ENCODE results near the gene SPINK4.

SPINK4 gene

GRCh38 chr9:33239921-33240320, at the start of gene SPINK4:
Gene SPINK4, plus strand, starts transcription at chr9:33240167. Its CDS starts 42 bp downstream, at chr9:33240209.
- Mint-ChIP-seq H3K9me3 (no peaks in the 10 kb centered on the region), H3K4me1 (peaks cover 7% of the 10 kb centered on the region), H3K27me3 (ENCODE audit: low read depth, poor library complexity) (peaks cover 28% of the 10 kb centered on the region), H3K36me3 (ENCODE audit: low read depth) (no peaks in the 10 kb centered on the region), H3K4me3 (no peak within 1 kb of the TSS), H3K27ac (no peak within 1 kb of the TSS)
- DNase-seq = no peak
- TF ChIP-seq, protein P1, sequence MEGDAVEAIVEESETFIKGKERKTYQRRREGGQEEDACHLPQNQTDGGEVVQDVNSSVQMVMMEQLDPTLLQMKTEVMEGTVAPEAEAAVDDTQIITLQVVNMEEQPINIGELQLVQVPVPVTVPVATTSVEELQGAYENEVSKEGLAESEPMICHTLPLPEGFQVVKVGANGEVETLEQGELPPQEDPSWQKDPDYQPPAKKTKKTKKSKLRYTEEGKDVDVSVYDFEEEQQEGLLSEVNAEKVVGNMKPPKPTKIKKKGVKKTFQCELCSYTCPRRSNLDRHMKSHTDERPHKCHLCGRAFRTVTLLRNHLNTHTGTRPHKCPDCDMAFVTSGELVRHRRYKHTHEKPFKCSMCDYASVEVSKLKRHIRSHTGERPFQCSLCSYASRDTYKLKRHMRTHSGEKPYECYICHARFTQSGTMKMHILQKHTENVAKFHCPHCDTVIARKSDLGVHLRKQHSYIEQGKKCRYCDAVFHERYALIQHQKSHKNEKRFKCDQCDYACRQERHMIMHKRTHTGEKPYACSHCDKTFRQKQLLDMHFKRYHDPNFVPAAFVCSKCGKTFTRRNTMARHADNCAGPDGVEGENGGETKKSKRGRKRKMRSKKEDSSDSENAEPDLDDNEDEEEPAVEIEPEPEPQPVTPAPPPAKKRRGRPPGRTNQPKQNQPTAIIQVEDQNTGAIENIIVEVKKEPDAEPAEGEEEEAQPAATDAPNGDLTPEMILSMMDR (IDR thresholded peaks at IDR 0.05) = no peak

GRCh38 chr9:33192493-33193255, 47.3 kb upstream of the SPINK4 start:
- Mint-ChIP-seq H3K27me3 (ENCODE audit: low read depth, poor library complexity) (no peaks in the 10 kb centered on the region), H3K9me3 (peaks cover 11% of the 10 kb centered on the region), H3K4me1 (peaks cover 45% of the 10 kb centered on the region), H3K4me3 (no peak overlapping the region), H3K27ac (no peak overlapping the region), H3K36me3 (ENCODE audit: low read depth) (no peaks in the 10 kb centered on the region)
- no peak for DNase-seq
- TF ChIP-seq, protein P1 (IDR thresholded peaks at IDR 0.05) = no peak

GRCh38 chr9:33193818-33194217, 46.1 kb upstream of the SPINK4 start:
- Mint-ChIP-seq H3K4me3 (no peak overlapping the region), H3K4me1 (peaks cover 33% of the 10 kb centered on the region), H3K27ac (peak overlapping the region; percentile 20), H3K27me3 (ENCODE audit: low read depth, poor library complexity) (peaks cover 3% of the 10 kb centered on the region), H3K9me3 (peaks cover 11% of the 10 kb centered on the region), H3K36me3 (ENCODE audit: low read depth) (no peaks in the 10 kb centered on the region)
- TF ChIP-seq, protein P1 (IDR thresholded peaks at IDR 0.05) = no peak
- no peak for DNase-seq

DNA sequence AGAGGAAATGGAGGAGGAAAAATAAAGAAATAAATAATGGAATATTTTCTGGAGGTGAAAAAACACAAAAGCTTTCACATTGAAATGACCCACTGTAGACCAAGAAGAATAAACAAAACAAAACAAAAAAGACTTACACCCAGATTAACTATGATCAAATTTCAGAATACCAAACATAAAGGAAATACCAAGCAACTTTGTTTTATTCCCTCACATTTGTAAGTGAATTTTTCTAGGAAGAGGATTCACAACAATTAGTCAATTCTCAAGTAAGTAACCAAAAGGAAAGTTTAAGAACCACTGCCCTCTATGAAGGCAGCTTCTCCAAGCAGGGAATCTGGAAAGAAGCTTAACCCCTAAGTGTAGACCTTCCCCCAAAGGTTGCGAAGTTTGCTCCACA, 43.2 kb upstream of the SPINK4 start:
- peaks cover 11% of the 10 kb centered on the region for H3K9me3 Mint-ChIP-seq
- no peak overlapping the region for H3K4me3 Mint-ChIP-seq
- TF ChIP-seq, protein P1 (IDR thresholded peaks at IDR 0.05) = no peak
- peaks cover 3% of the 10 kb centered on the region for H3K27me3 Mint-ChIP-seq (ENCODE audit: low read depth, poor library complexity)
- H3K4me1 Mint-ChIP-seq = peaks cover 18% of the 10 kb centered on the region
- no peaks in the 10 kb centered on the region for H3K36me3 Mint-ChIP-seq (ENCODE audit: low read depth)
- no peak overlapping the region for H3K27ac Mint-ChIP-seq
- no peak for DNase-seq

GRCh38 chr9:33197279-33198152, 42.5 kb upstream of the SPINK4 start:
- H3K4me1 Mint-ChIP-seq = peaks cover 21% of the 10 kb centered on the region
- peaks cover 11% of the 10 kb centered on the region for H3K9me3 Mint-ChIP-seq
- TF ChIP-seq, protein P1 (IDR thresholded peaks at IDR 0.05) = no peak
- no peak overlapping the region for H3K4me3 Mint-ChIP-seq
- no peaks in the 10 kb centered on the region for H3K36me3 Mint-ChIP-seq (ENCODE audit: low read depth)
- peaks cover 3% of the 10 kb centered on the region for H3K27me3 Mint-ChIP-seq (ENCODE audit: low read depth, poor library complexity)
- no peak overlapping the region for H3K27ac Mint-ChIP-seq
- DNase-seq = no peak

Data from nephron progenitor cell (in vitro differentiated cells).